HG03060 (cell line): ENCODE measurements around the gene TRIP13.
"Not testable (repeated sequence)": the region's sequence is repeated elsewhere in the genome, so short reads cannot be mapped to it uniquely, and the experiment has no call there.

Source experiments
- ATAC-seq: cut with Tn5 transposase; IDR thresholded peaks from one replicate; pipeline ENCODE4 v1.9.1; 2021; ENCODE audit warnings: low read depth, moderate number of reproducible peaks; ENCODE audit not compliant: unreplicated experiment

TRIP13 gene

GRCh38 chr5:871596-872298 lies 20.9 kb upstream of the TRIP13 start:
- no peak for ATAC-seq

GRCh38 chr5:872301-872700 lies 20.4 kb upstream of the TRIP13 start:
- no peak for ATAC-seq

GRCh38 chr5:873328-873727 lies 19.4 kb upstream of the TRIP13 start:
- ATAC-seq = no peak

GRCh38 chr5:875931-876330 lies 16.8 kb upstream of the TRIP13 start:
- no peak for ATAC-seq

GRCh38 chr5:876398-877365 lies 16.0 kb upstream of the TRIP13 start:
- ATAC-seq = no peak

GRCh38 chr5:878125-878524 lies 14.6 kb upstream of the TRIP13 start:
- ATAC-seq = no peak

- ATAC-seq = not testable (repeated sequence)
Observed at GRCh38 chr5:878677-879076, 14.0 kb upstream of the TRIP13 start.

GRCh38 chr5:880816-881550 lies 11.7 kb upstream of the TRIP13 start:
- no peak for ATAC-seq

GRCh38 chr5:881551-881935 lies 11.1 kb upstream of the TRIP13 start:
- no peak for ATAC-seq

GRCh38 chr5:882253-883183 lies 10.2 kb upstream of the TRIP13 start:
- ATAC-seq = no peak

GRCh38 chr5:883475-884181 lies 9.1 kb upstream of the TRIP13 start:
- no peak for ATAC-seq

GRCh38 chr5:884345-885126 lies 8.1 kb upstream of the TRIP13 start:
- no peak for ATAC-seq

- no peak for ATAC-seq
Observed at GRCh38 chr5:885127-885442, 7.6 kb upstream of the TRIP13 start.

GRCh38 chr5:885529-885928 lies 7.2 kb upstream of the TRIP13 start:
- no peak for ATAC-seq

GRCh38 chr5:886036-886435 lies 6.6 kb upstream of the TRIP13 start:
- no peak for ATAC-seq

GRCh38 chr5:886716-887325 lies 5.9 kb upstream of the TRIP13 start:
- no peak for ATAC-seq

- no peak for ATAC-seq
Observed at GRCh38 chr5:887947-888637, 4.6 kb upstream of the TRIP13 start.

GRCh38 chr5:888638-889035 lies 4.0 kb upstream of the TRIP13 start:
- no peak for ATAC-seq
